ENCODE measurements around the gene PHACTR1. TPM values are rescaled to one million over a fixed set of nuclear protein-coding genes. Genes with fewer than 3 reads are reported as not detected.

PHACTR1 gene
- polyA plus RNA-seq, 2 of the 4 experiments (the other 2 are of a cell fraction), result not detected

- Histone ChIP-seq H3K4me3 (no peak overlapping the region), H3K9me3 (no peaks in the 10 kb centered on the region), H3K4me2 (no peak overlapping the region), H3K27ac (no peak overlapping the region), H3K4me1 (no peaks in the 10 kb centered on the region)
- 4% methylated on average over 4 of the region's 5 CpGs for WGBS (ENCODE audit: missing lambda C conversion rate)
- no peak for ATAC-seq
- ChIA-PET POLR2A (no interaction called here), CTCF (interaction anchor here (0.9 kb wide), 1 partner anchor 20 kb away, joined by 3 read pairs; no protein-coding TSS in a partner anchor)
- TF ChIP-seq HES2 (IDR thresholded peaks at IDR 0.05) (no peak), MAZ (IDR thresholded peaks at IDR 0.05; ENCODE audit: borderline replicate concordance, low read depth, low read length) (no peak), CBX2 (IDR thresholded peaks at IDR 0.05; ENCODE audit: borderline replicate concordance, low read depth) (no peak), ZSCAN20 (CRISPR knock-in tag; IDR thresholded peaks at IDR 0.05) (no peak), TP53 (CRISPR knock-in tag; IDR thresholded peaks at IDR 0.05) (no peak), RNF2 (IDR thresholded peaks at IDR 0.05; ENCODE audit: borderline replicate concordance, low read depth) (no peak), CEBPB (IDR thresholded peaks at IDR 0.05) (no peak), TFCP2L1 (CRISPR knock-in tag; IDR thresholded peaks at IDR 0.05) (no peak), FOXS1 (CRISPR knock-in tag; IDR thresholded peaks at IDR 0.05) (no peak), ZNF302 (CRISPR knock-in tag; IDR thresholded peaks at IDR 0.05) (no peak), JUN (IDR thresholded peaks at IDR 0.05) (no peak), HMGXB4 (CRISPR knock-in tag; IDR thresholded peaks at IDR 0.05; ENCODE audit: borderline replicate concordance) (no peak), RAD21 (conservative IDR thresholded peaks at IDR 0.05 in 1 of 2, IDR thresholded peaks at IDR 0.05 in 1 of 2) (no peak)
- TF ChIP-seq, protein P1, sequence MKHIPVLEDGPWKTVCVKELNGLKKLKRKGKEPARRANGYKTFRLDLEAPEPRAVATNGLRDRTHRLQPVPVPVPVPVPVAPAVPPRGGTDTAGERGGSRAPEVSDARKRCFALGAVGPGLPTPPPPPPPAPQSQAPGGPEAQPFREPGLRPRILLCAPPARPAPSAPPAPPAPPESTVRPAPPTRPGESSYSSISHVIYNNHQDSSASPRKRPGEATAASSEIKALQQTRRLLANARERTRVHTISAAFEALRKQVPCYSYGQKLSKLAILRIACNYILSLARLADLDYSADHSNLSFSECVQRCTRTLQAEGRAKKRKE (CRISPR knock-in tag; IDR thresholded peaks at IDR 0.05; ENCODE audit: low read depth), result no peak
- TF ChIP-seq, protein P2, sequence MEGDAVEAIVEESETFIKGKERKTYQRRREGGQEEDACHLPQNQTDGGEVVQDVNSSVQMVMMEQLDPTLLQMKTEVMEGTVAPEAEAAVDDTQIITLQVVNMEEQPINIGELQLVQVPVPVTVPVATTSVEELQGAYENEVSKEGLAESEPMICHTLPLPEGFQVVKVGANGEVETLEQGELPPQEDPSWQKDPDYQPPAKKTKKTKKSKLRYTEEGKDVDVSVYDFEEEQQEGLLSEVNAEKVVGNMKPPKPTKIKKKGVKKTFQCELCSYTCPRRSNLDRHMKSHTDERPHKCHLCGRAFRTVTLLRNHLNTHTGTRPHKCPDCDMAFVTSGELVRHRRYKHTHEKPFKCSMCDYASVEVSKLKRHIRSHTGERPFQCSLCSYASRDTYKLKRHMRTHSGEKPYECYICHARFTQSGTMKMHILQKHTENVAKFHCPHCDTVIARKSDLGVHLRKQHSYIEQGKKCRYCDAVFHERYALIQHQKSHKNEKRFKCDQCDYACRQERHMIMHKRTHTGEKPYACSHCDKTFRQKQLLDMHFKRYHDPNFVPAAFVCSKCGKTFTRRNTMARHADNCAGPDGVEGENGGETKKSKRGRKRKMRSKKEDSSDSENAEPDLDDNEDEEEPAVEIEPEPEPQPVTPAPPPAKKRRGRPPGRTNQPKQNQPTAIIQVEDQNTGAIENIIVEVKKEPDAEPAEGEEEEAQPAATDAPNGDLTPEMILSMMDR (IDR thresholded peaks at IDR 0.05), result no peak
- TF ChIP-seq, protein P3, sequence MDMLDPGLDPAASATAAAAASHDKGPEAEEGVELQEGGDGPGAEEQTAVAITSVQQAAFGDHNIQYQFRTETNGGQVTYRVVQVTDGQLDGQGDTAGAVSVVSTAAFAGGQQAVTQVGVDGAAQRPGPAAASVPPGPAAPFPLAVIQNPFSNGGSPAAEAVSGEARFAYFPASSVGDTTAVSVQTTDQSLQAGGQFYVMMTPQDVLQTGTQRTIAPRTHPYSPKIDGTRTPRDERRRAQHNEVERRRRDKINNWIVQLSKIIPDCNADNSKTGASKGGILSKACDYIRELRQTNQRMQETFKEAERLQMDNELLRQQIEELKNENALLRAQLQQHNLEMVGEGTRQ (IDR thresholded peaks at IDR 0.05), result no peak
- no peak for FAIRE-seq
- DNase-seq (ENCODE audit: low read depth in 1 of 2, low spot score in 1 of 2), result no peak
Observed at GRCh38 chr6:13178107-13178506, 461.5 kb downstream of the PHACTR1 start.

DNA sequence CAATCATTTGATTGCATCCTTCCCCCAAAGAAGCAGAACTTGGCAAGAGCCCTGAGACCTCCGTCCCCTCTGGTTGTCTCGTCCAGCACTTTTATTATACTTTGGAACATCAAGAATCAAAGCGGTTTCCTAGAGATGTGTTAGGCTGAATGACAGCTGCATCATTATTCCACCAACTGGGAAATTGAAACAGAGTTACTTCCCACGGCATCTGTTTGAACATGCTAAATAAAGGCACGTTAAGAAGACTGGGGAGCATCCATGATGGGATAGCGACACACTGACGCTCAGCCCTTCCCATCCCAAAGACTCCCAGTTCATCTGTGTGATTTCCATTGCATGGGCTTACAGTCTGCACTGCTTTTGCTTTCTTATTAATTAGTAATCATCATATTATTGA is 464.0 kb downstream of the PHACTR1 start:
- Histone ChIP-seq H3K4me2 (no peak overlapping the region), H3K9me3 (no peaks in the 10 kb centered on the region), H3K27ac (no peak overlapping the region), H3K4me1 (no peaks in the 10 kb centered on the region), H3K4me3 (no peak overlapping the region)
- ATAC-seq (no peak), FAIRE-seq (no peak), DNase-seq (ENCODE audit: low read depth in 1 of 2, low spot score in 1 of 2) (no peak)
- ChIA-PET POLR2A (no interaction called here), CTCF (no interaction called here)
- WGBS (ENCODE audit: missing lambda C conversion rate), result 49% methylated on average over 7 of the region's 7 CpGs
- TF ChIP-seq TP53 (CRISPR knock-in tag; IDR thresholded peaks at IDR 0.05), result no peak
- TF ChIP-seq JUNB (IDR thresholded peaks at IDR 0.05), result no peak
- no peak for TF ChIP-seq POLR2A (IDR thresholded peaks at IDR 0.05; ENCODE audit: low read length)
- TF ChIP-seq ZNF302 (CRISPR knock-in tag; IDR thresholded peaks at IDR 0.05), result no peak
- no peak for TF ChIP-seq SREBF2 (IDR thresholded peaks at IDR 0.05)
- no peak for TF ChIP-seq CHD4 (IDR thresholded peaks at IDR 0.05; ENCODE audit: borderline replicate concordance)
- no peak for TF ChIP-seq MYC (IDR thresholded peaks at IDR 0.05; ENCODE audit: borderline replicate concordance, low read length)
- TF ChIP-seq, protein P4, sequence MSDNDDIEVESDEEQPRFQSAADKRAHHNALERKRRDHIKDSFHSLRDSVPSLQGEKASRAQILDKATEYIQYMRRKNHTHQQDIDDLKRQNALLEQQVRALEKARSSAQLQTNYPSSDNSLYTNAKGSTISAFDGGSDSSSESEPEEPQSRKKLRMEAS (IDR thresholded peaks at IDR 0.05), result no peak
- no peak for TF ChIP-seq CBX8 (IDR thresholded peaks at IDR 0.05)
- TF ChIP-seq ZSCAN20 (CRISPR knock-in tag; IDR thresholded peaks at IDR 0.05), result no peak
- TF ChIP-seq ESRRA (IDR thresholded peaks at IDR 0.05; ENCODE audit: borderline replicate concordance, low read length), result no peak

All from A549 (cell line).